ENCODE measurements around the gene SORL1. TPM values are rescaled to one million over a fixed set of nuclear protein-coding genes. Genes with fewer than 3 reads are reported as not detected.

The SORL1 gene
- polyA plus RNA-seq, 10 donors: 0.99 to 6.8 (median 2.4) TPM

GRCh38 chr11:121582296-121582695, 130.2 kb downstream of the SORL1 start:
- DNase-seq: no peak

GRCh38 chr11:121583825-121584224, 131.7 kb downstream of the SORL1 start:
- DNase-seq: no peak

GRCh38 chr11:121586750-121587149, 134.6 kb downstream of the SORL1 start:
- no peak for DNase-seq

- no peak for DNase-seq
Measured at GRCh38 chr11:121587182-121587581, 135.1 kb downstream of the SORL1 start.

GRCh38 chr11:121588747-121589146, 136.6 kb downstream of the SORL1 start:
- DNase-seq: no peak

GRCh38 chr11:121589946-121590537, 137.9 kb downstream of the SORL1 start:
- peak in 1 of 3 donors; percentile 15 for DNase-seq

GRCh38 chr11:121590772-121591404, 138.8 kb downstream of the SORL1 start:
- DNase-seq: no peak

GRCh38 chr11:121591405-121592033, 139.4 kb downstream of the SORL1 start:
- peak; percentile 67 to 86 (median 83) for DNase-seq

- DNase-seq: no peak
Measured at GRCh38 chr11:121592708-121593107, 140.6 kb downstream of the SORL1 start.

- DNase-seq: peak in 1 of 3 donors; percentile 95
Measured at GRCh38 chr11:121595717-121596161, 143.6 kb downstream of the SORL1 start.

- peak in 1 of 3 donors; percentile 38 for DNase-seq
Measured at GRCh38 chr11:121596195-121597155, 144.4 kb downstream of the SORL1 start.

GRCh38 chr11:121603316-121603715, 151.2 kb downstream of the SORL1 start:
- no peak for DNase-seq

- DNase-seq: no peak
Measured at GRCh38 chr11:121604152-121604551, 152.0 kb downstream of the SORL1 start.

- no peak for DNase-seq
Measured at GRCh38 chr11:121606354-121606753, 154.2 kb downstream of the SORL1 start.

- no peak for DNase-seq
Measured at GRCh38 chr11:121607341-121607740, 155.2 kb downstream of the SORL1 start.

GRCh38 chr11:121608545-121609098, 156.5 kb downstream of the SORL1 start:
- no peak for DNase-seq

- no peak for DNase-seq
Measured at GRCh38 chr11:121610706-121611105, 158.6 kb downstream of the SORL1 start.

GRCh38 chr11:121611242-121611641, 159.1 kb downstream of the SORL1 start:
- no peak for DNase-seq

GRCh38 chr11:121613724-121614123, 161.6 kb downstream of the SORL1 start:
- no peak for DNase-seq

- DNase-seq: no peak
Measured at GRCh38 chr11:121614636-121615240, 162.6 kb downstream of the SORL1 start.

GRCh38 chr11:121615501-121615900, 163.4 kb downstream of the SORL1 start:
- peak in 1 of 3 donors; percentile 13 for DNase-seq

Measured in muscle of back (tissue), 11 donors.